HepG2 (cell line): Measurements from ENCODE around the gene IGLON5. TPM values are rescaled to one million over a fixed set of nuclear protein-coding genes. Genes with fewer than 3 reads are reported as not detected.

Experiments used
- DMAP1 ChIP-seq: IDR thresholded peaks from 2 replicates; pipeline ENCODE4 v1.6.1; 2016
- EED ChIP-seq: sonication (generic); formaldehyde crosslinking; IDR thresholded peaks from 2 replicates; pipeline ENCODE4 v1.5.0; 2020; ENCODE audit warnings: mild to moderate bottlenecking, missing genetic modification reagents
- ELF3 ChIP-seq: IDR thresholded peaks from 2 replicates; pipeline ENCODE4 v1.6.1; 2016; ENCODE audit warnings: missing genetic modification reagents, missing compliant biosample characterization
- GABPA ChIP-seq, 2 experiments: IDR thresholded peaks; 2 replicates each; pipeline ENCODE4 v1.6.1; 2011 to 2016; ENCODE audit warnings: low read depth in 2 of 2, low read length in 1 of 2, missing biosample characterization in 1 of 2, missing genetic modification characterization in 1 of 2
- HMGA1 ChIP-seq: sonication (generic); formaldehyde crosslinking; conservative IDR thresholded peaks from 2 replicates; pipeline ENCODE4 v1.4.0; 2020; ENCODE audit warnings: missing genetic modification reagents
- JARID2 ChIP-seq: sonication (generic); formaldehyde crosslinking; IDR thresholded peaks from 2 replicates; pipeline ENCODE4 v1.8.1; 2023; ENCODE audit warnings: missing genetic modification reagents, inconsistent platforms; ENCODE audit not compliant: insufficient replicate concordance
- KAT8 ChIP-seq: IDR thresholded peaks from 2 replicates; pipeline ENCODE4 v1.6.1; 2016; ENCODE audit warnings: missing genetic modification reagents, missing compliant biosample characterization
- KDM2A ChIP-seq: sonication (generic); formaldehyde crosslinking; IDR thresholded peaks from 2 replicates; pipeline ENCODE4 v1.4.0; 2020; ENCODE audit warnings: low read depth, missing genetic modification reagents, borderline replicate concordance
- KLF6 ChIP-seq: IDR thresholded peaks from 2 replicates; pipeline ENCODE4 v1.8.0; 2016; ENCODE audit warnings: missing biosample characterization, missing genetic modification reagents
- MED1 ChIP-seq: sonication (generic); formaldehyde crosslinking; IDR thresholded peaks from 2 replicates; pipeline ENCODE4 v1.4.0; 2020; ENCODE audit warnings: missing genetic modification reagents
- MXI1 ChIP-seq: IDR thresholded peaks from 3 replicates; pipeline ENCODE4 v1.6.1; 2012; ENCODE audit warnings: low read depth, low read length, inconsistent platforms, borderline replicate concordance
- PHB2 ChIP-seq: fragments of 450-650 bp; IDR thresholded peaks from 2 replicates; pipeline ENCODE4 v1.6.1; 2018; ENCODE audit not compliant: partially characterized antibody
- POLR2G ChIP-seq: fragments of 200-400 bp; formaldehyde crosslinking; IDR thresholded peaks from 2 replicates; pipeline ENCODE4 v1.6.1; 2018; ENCODE audit warnings: mild to moderate bottlenecking, low read depth, low read length, moderate library complexity
- RAD21 ChIP-seq: fragments of 450-650 bp; formaldehyde crosslinking; IDR thresholded peaks from 2 replicates; pipeline ENCODE4 v1.5.0; 2020; ENCODE audit warnings: mild to moderate bottlenecking
- SNAPC2 ChIP-seq: sonication (generic); formaldehyde crosslinking; IDR thresholded peaks from 2 replicates; pipeline ENCODE4 v1.8.1; 2022; ENCODE audit warnings: mild to moderate bottlenecking, missing genetic modification reagents
- SOX13 ChIP-seq, 3 experiments: fragments of 450-650 bp in 1 of 3; sonication (generic) in 1 of 3; formaldehyde crosslinking in 1 of 3; IDR thresholded peaks in 2 of 3; conservative IDR thresholded peaks in 1 of 3; 2 replicates each; pipeline versions ENCODE4 v1.5.0 to v1.6.1; 2016 to 2020; ENCODE audit warnings: antibody characterized with exemption in 1 of 3, mild to moderate bottlenecking in 1 of 3, missing compliant biosample characterization in 1 of 3, missing genetic modification reagents in 1 of 3, moderate library complexity in 1 of 3
- ZBTB38 ChIP-seq: sonication (generic); formaldehyde crosslinking; IDR thresholded peaks from 2 replicates; pipeline ENCODE4 v1.5.1; 2020; ENCODE audit warnings: mild to moderate bottlenecking, missing genetic modification reagents
- ZEB1 ChIP-seq: IDR thresholded peaks from 2 replicates; pipeline ENCODE4 v1.6.1; 2012; ENCODE audit warnings: mild to moderate bottlenecking, low read depth, inconsistent platforms; ENCODE audit not compliant: insufficient replicate concordance
- ZNF101 ChIP-seq: sonication (generic); formaldehyde crosslinking; IDR thresholded peaks from 2 replicates; pipeline ENCODE4 v1.4.0; 2020; ENCODE audit warnings: mild to moderate bottlenecking, low read depth, missing genetic modification reagents, borderline replicate concordance
- ZNF572 ChIP-seq: sonication (generic); formaldehyde crosslinking; IDR thresholded peaks from 2 replicates; pipeline ENCODE4 v1.5.1; 2020; ENCODE audit warnings: mild to moderate bottlenecking, missing genetic modification reagents
- ZNF589 ChIP-seq: sonication (generic); formaldehyde crosslinking; conservative IDR thresholded peaks from 2 replicates; pipeline ENCODE4 v1.8.0; 2022; ENCODE audit warnings: mild to moderate bottlenecking, moderate library complexity, missing genetic modification reagents
- ZNF83 ChIP-seq: sonication (generic); formaldehyde crosslinking; IDR thresholded peaks from 2 replicates; pipeline ENCODE4 v1.4.0; 2020; ENCODE audit warnings: missing genetic modification reagents, mild to moderate bottlenecking, borderline replicate concordance
- polyA plus RNA-seq, 8 experiments: library from polyadenylated mRNA; depleted of rRNA in 3 of 8; stranded (reverse) in 7 of 8; unstranded in 1 of 8; fragments of >200 nt; fragmentation: Illumina TruSeq in 4 of 8; extraction: Trizol in 4 of 8; gene quantifications; 2 replicates each; pipeline versions ENCODE4 v1.2.1 to v1.2.3, GENCODE V29; 2011 to 2016; ENCODE audit warnings: low read depth in 4 of 8, missing spikeins in 1 of 8, mixed read lengths in 1 of 8; ENCODE audit not compliant: insufficient read depth in 1 of 8
- total RNA-seq, 5 experiments: library from RNA; depleted of rRNA; stranded (reverse); fragments of >200 nt; fragmentation: Illumina TruSeq; extraction: Trizol; gene quantifications; 2 replicates each; pipeline ENCODE4 v1.2.3, GENCODE V29; 2016; ENCODE audit warnings: low read depth in 1 of 5
- TF ChIP-seq, protein P1 (sequence below): sonication (generic); formaldehyde crosslinking; IDR thresholded peaks from 2 replicates; pipeline ENCODE4 v1.9.0; 2021; ENCODE audit warnings: missing genetic modification reagents, borderline replicate concordance
- TF ChIP-seq, protein P2 (sequence below): sonication (generic); formaldehyde crosslinking; IDR thresholded peaks from 2 replicates; pipeline ENCODE4 v1.8.1; 2023; ENCODE audit warnings: missing genetic modification reagents, mild to moderate bottlenecking, borderline replicate concordance
- TF ChIP-seq, protein P3 (sequence below): sonication (generic); formaldehyde crosslinking; IDR thresholded peaks from 2 replicates; pipeline ENCODE4 v1.4.0; 2020; ENCODE audit warnings: missing genetic modification reagents
- TF ChIP-seq, protein P4 (sequence below): sonication (generic); formaldehyde crosslinking; IDR thresholded peaks from 2 replicates; pipeline ENCODE4 v1.4.0; 2020; ENCODE audit warnings: missing genetic modification reagents, borderline replicate concordance

IGLON5 gene
- total and polyA plus RNA-seq, 2 of the 13 experiments (the other 11 are each of a cell fraction or from before 2014, with no cell fraction given): 0.04 to 5.7 TPM

DNA sequence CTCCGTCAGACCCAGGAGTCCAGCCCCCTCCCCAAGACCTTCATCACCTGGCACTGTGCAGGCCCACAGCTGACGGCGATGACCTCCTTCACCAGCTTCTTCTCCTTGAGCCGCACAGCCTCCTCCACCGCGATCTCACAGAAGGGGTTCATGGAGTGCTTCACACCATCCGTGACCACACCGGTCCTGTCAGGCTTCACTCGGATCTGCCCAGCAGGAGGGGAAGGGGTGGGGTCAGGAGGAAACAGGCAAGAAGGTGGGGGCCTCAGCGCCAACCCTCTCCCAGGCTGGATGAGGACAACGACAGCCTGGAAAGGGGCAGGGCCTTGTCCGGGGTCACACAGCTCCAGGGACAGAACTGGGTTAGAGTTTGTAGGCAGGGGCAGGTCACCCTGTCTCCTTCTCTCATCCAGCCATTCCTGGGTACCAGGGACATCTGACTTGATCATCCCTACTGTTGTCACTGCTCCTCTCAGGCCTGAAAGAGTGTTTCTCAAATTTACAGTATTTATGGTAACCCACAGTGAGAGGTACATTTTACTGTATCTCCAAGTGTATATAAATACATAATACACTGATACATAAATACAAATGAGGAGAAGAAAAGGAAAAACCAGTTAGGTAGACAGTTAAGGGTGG is 42.8 kb downstream of the IGLON5 start (continued):
- TF ChIP-seq, protein P1, sequence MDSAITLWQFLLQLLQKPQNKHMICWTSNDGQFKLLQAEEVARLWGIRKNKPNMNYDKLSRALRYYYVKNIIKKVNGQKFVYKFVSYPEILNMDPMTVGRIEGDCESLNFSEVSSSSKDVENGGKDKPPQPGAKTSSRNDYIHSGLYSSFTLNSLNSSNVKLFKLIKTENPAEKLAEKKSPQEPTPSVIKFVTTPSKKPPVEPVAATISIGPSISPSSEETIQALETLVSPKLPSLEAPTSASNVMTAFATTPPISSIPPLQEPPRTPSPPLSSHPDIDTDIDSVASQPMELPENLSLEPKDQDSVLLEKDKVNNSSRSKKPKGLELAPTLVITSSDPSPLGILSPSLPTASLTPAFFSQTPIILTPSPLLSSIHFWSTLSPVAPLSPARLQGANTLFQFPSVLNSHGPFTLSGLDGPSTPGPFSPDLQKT (CRISPR knock-in tag): no peak
- TF ChIP-seq PHB2 (no peak), POLR2G (peak; percentile 88), KLF6 (CRISPR knock-in tag) (0 out of 2 replicates have a peak, but pooled peaks have one; percentile 33), GABPA (IDR thresholded peaks at IDR 0.05; ENCODE audit: low read depth, low read length) (no peak), GABPA (CRISPR knock-in tag; IDR thresholded peaks at IDR 0.05; ENCODE audit: low read depth) (peak; percentile 28; the same call in 1 of the 2 replicates), SOX13 (IDR thresholded peaks at IDR 0.05) (no peak), SOX13 (CRISPR knock-in tag; conservative IDR thresholded peaks at IDR 0.05 in 1 of 2, IDR thresholded peaks at IDR 0.05 in 1 of 2) (no peak; a peak in 1 of 4 replicates), ZNF101 (no peak), ZNF589 (CRISPR knock-in tag) (peak; percentile 64; the same call in 1 of the 2 replicates), JARID2 (CRISPR knock-in tag) (no peak), ELF3 (peak; percentile 16; the same call in 1 of the 2 replicates), KAT8 (no peak), SNAPC2 (CRISPR knock-in tag) (peak; percentile 5; the same call in 1 of the 2 replicates), MXI1 (no peak), ZBTB38 (CRISPR knock-in tag) (no peak), KDM2A (peak; percentile 42), ZEB1 (no peak), MED1 (CRISPR knock-in tag) (peak; percentile 74), ZNF83 (CRISPR knock-in tag) (no peak), HMGA1 (CRISPR knock-in tag) (no peak), ZNF572 (CRISPR knock-in tag) (peak; percentile 82; the same call in 1 of the 2 replicates), RAD21 (CRISPR knock-in tag) (peak; percentile 37; the same call in 1 of the 2 replicates), DMAP1 (peak; percentile 46; the same call in 1 of the 2 replicates), EED (CRISPR knock-in tag) (no peak)
- TF ChIP-seq, protein P2, sequence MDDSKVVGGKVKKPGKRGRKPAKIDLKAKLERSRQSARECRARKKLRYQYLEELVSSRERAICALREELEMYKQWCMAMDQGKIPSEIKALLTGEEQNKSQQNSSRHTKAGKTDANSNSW (CRISPR knock-in tag): no peak
- TF ChIP-seq, protein P3, sequence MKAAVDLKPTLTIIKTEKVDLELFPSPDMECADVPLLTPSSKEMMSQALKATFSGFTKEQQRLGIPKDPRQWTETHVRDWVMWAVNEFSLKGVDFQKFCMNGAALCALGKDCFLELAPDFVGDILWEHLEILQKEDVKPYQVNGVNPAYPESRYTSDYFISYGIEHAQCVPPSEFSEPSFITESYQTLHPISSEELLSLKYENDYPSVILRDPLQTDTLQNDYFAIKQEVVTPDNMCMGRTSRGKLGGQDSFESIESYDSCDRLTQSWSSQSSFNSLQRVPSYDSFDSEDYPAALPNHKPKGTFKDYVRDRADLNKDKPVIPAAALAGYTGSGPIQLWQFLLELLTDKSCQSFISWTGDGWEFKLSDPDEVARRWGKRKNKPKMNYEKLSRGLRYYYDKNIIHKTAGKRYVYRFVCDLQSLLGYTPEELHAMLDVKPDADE (CRISPR knock-in tag): no peak
- TF ChIP-seq, protein P4, sequence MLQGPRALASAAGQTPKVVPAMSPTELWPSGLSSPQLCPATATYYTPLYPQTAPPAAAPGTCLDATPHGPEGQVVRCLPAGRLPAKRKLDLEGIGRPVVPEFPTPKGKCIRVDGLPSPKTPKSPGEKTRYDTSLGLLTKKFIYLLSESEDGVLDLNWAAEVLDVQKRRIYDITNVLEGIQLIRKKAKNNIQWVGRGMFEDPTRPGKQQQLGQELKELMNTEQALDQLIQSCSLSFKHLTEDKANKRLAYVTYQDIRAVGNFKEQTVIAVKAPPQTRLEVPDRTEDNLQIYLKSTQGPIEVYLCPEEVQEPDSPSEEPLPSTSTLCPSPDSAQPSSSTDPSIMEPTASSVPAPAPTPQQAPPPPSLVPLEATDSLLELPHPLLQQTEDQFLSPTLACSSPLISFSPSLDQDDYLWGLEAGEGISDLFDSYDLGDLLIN (CRISPR knock-in tag): no peak
